Left ventricle myocardium superior (tissue), 1 donor: ENCODE results near the gene KLHDC9. TPM values are rescaled to one million over a fixed set of nuclear protein-coding genes. Genes with fewer than 3 reads are reported as not detected.
"Not testable (repeated sequence)": the region's sequence is repeated elsewhere in the genome, so short reads cannot be mapped to it uniquely, and the experiment has no call there.

Source experiments
- ATAC-seq: fragments of 200-7000 bp; cut with Tn5 transposase; one replicate; pipeline ENCODE4 v1.9.1; 2020; ENCODE audit warnings: mild to moderate bottlenecking, moderate library complexity
- DNase-seq: peaks from one replicate; pipeline ENCODE4 v3.0.0-alpha.2; 2020
- intact Hi-C: fragments of 100-400 bp; cut with micrococcal nuclease; formaldehyde crosslinking; loops from one replicate; pipeline ENCODE4 v1.11.0; 2022
- long read RNA-seq: library from polyadenylated mRNA; unstranded; transcript quantifications from one replicate; pipeline ENCODE4 v2.0.0, GENCODE V29; 2021
- total RNA-seq: library from RNA; stranded (reverse); fragmentation: NEBNext Ultra II Directional; extraction: Animal tissue kit (Norgen Biotek cat#: 25700); gene quantifications from one replicate; pipeline ENCODE4 v1.2.1, GENCODE V29; 2021
- donor health status: DM: no; HTN: yes; CAD: no; lungs with severe emphysema.

KLHDC9 gene
- total RNA-seq = 5.2 TPM
- long read RNA-seq, transcript KLHDC9-207 (5 exons, 1,038 nt) = major isoform, 6 of 12 reads
- long read RNA-seq, partial matches to known transcripts = 1 of 12 reads
- long read RNA-seq, other reads (novel, unspliced or antisense) = 1 of 12 reads

GRCh38 chr1:161098210-161099068 lies at the start of gene KLHDC9:
TSS of gene KLHDC9 (plus strand) at chr1:161098361. CDS start at chr1:161098536, 175 bp downstream.
- DNase-seq = peak; percentile 81
- intact Hi-C loops = loop anchor here (10.0 kb wide), 1 partner anchor 104 kb away; no protein-coding TSS in a partner anchor
- peak; percentile 78 for ATAC-seq

GRCh38 chr1:161048949-161049722 lies 49.0 kb upstream of the KLHDC9 start:
- ATAC-seq = no peak

GRCh38 chr1:161051219-161051618 lies 46.9 kb upstream of the KLHDC9 start:
- ATAC-seq (no peak), DNase-seq (no peak)
- intact Hi-C loops = no loop called here

More at GRCh38 chr1:161048949-161049722, 49.0 kb upstream of the KLHDC9 start:
- intact Hi-C loops = no loop called here
- no peak for DNase-seq

DNA sequence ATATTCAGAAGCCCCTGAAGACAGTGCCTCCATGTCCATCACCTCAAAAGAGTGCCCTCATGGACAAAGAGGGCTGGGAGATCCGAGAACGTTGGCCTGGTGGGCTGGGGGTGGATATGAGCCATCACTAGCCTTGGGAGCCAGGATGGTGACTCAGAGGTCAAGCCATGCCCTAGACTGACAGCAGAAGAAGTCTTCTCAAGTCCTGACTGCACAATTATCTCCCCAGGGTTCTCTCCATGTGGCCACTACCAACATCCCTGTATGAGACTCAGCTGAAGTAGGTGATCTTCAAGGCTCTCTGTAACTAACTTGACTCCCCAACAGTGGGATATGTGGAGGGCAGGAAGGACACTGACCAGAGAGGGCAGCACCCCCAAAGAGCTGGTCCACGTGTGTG lies 45.3 kb upstream of the KLHDC9 start:
- intact Hi-C loops = no loop called here
- DNase-seq (no peak), ATAC-seq (no peak)

DNA sequence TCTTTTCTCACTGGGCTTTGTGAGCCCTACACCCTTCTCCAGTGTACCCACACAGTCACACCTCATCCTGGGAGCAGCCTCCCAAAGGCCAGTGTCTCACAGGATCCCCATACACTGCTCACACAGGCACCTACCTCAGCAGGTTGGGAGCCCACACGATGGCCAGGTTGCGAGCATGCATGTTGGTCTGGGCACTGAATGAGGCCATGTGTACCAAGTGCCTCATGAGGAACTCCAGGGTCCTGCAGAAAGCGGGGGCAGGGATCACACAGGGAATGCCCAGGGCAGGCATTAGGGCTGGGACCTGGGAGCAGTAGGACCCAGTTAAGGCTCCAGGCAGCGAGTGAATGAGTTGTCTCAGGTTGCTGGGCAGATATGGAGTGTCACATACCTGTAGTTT lies 43.9 kb upstream of the KLHDC9 start:
- intact Hi-C loops = no loop called here
- ATAC-seq (no peak), DNase-seq (no peak)

GRCh38 chr1:161054805-161055204 lies 43.4 kb upstream of the KLHDC9 start:
- intact Hi-C loops = no loop called here
- no peak for ATAC-seq
- no peak for DNase-seq

GRCh38 chr1:161059293-161059692 lies 38.9 kb upstream of the KLHDC9 start:
- intact Hi-C loops = no loop called here
- DNase-seq (no peak), ATAC-seq (no peak)

GRCh38 chr1:161061419-161061818 lies 36.7 kb upstream of the KLHDC9 start:
- ATAC-seq (no peak), DNase-seq (no peak)
- intact Hi-C loops = no loop called here

DNA sequence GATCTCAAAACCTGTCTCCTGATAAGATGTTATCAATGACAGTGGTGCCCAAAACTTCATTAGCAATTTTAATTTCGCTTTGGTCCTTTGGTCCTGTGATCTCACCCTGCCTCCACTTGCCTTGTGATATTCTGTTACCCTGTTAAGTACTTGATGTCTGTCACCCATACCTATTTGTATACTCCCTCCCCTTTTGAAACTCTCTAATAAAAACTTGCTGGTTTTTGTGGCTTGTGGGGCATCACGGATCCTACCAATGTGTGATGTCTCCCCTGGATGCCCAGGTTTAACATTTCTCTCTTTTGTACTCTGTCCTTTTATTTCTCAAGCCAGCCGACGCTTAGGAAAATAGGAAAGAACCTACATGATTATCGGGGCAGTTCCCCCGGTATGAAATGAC lies 34.2 kb upstream of the KLHDC9 start:
- DNase-seq, ATAC-seq, intact Hi-C loops: not testable (repeated sequence)

DNA sequence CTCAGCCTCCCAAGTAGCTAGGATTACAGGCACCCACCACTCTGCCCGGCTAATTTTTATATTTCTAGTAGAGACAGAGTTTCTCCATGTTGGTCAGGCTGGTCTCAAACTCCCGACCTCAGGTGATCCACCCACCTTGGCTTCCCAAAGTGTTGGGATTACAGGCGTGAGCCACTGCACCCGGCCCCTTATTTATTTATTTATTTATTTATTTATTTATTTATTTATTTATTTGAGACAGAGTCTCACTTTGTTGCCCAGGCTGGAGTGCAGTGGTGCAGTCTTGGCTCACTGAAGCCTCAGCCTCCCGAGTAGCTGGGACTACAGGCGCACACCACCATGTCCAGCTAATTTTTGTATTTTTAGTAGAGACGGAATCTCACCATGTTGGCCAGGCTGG lies 32.5 kb upstream of the KLHDC9 start:
- ATAC-seq, DNase-seq, intact Hi-C loops: not testable (repeated sequence)

DNA sequence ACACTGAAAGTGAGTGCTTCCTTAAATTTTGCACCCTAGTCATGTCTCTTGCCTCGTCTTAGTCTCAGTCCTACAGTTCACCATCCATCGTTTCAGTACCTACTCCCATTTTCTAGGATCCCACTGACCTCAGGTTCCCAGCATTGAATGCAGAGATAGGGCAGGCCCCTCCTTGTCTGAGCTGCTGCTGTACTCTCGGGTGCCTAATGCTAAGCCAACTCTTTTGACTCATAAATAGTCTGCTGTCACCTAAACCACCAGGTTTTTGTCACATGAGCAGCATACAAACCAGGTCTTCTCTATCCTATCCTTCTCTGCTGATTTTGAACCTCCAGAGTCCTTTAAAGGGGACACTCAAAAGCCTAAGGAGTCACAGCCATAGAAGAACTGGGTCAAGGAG lies 31.5 kb upstream of the KLHDC9 start:
- ATAC-seq = no peak
- intact Hi-C loops = no loop called here
- DNase-seq = no peak

DNA sequence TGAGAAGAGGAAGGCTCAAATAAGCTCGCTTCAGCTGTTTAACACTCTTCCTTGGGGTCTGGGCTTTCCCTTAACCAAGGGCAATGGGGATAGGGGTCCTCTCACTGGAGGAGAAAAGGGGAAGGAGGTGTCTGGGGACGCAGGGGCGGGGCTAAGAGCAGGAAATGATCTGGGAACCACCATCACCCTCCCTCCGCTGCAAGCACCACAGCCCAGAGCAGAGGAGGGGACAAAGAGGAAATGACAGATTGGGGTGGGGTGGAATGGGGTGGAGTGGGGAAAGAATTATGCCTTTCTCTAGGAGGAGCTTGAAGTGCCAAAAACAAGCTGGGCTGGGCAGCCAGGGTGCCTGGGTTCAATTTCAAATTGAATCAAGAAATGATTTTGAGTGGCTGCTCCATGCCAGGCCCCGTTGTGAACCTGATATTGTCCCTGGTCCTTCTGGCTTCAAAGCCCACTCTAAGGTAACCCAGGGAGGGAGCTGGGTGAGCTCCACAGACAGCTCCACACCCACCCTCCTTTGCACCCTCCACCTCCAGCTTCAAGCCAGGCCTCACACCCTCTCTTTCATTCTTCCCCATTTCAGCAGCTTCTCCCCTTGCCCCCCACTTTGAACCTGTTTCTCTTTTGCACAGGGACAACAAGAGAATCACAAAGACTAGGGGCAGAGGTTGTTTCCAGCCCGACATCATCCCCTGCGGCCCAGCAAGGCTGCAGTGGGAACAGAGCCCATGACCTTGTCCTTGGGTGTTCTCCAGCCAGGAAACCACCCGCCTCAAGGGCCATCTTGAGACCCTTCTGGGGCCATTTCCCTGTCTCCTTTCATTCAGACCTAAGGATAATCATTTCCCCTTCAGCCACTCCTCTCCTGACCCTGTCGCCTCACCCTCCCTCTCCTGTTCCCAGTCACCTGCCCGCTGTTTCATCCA lies 29.6 kb upstream of the KLHDC9 start:
- intact Hi-C loops = no loop called here
- peak; percentile 82 for ATAC-seq

DNA sequence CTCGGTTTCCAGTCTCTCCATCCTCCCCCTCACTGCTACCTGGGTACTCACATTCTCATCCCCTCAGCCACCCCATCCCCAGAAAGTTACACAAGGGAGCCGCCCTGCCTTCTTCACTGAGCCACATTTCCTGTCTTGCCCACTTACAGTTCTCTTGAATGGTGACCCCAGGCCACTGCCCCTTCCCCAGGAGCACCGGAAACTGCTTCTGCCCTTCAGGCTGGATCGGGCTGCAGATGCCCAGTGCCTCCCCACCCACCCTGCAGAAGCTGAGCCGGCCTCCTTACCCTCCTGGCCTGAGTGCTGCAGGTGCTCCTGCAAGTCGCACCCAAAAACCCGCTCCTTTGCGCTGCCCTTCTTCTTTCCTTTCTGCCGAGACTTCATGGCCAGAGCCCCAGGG lies 28.9 kb upstream of the KLHDC9 start:
- ATAC-seq (no peak), DNase-seq (no peak)
- intact Hi-C loops = no loop called here

More for the DNA sequence above, 29.6 kb upstream of the KLHDC9 start:
- DNase-seq = peak; percentile 70

- ATAC-seq = peak; percentile 73
- intact Hi-C loops = no loop called here
Observed at GRCh38 chr1:161069731-161070270, 28.4 kb upstream of the KLHDC9 start, which contains the start of gene ARHGAP30. TSS of gene ARHGAP30 (minus strand) at chr1:161069891. CDS start at chr1:161069624, 267 bp downstream.

GRCh38 chr1:161070761-161071160 lies 27.4 kb upstream of the KLHDC9 start:
- intact Hi-C loops = no loop called here

More at GRCh38 chr1:161069731-161070270, 28.4 kb upstream of the KLHDC9 start, which contains the start of gene ARHGAP30:
- DNase-seq = peak; percentile 76

DNA sequence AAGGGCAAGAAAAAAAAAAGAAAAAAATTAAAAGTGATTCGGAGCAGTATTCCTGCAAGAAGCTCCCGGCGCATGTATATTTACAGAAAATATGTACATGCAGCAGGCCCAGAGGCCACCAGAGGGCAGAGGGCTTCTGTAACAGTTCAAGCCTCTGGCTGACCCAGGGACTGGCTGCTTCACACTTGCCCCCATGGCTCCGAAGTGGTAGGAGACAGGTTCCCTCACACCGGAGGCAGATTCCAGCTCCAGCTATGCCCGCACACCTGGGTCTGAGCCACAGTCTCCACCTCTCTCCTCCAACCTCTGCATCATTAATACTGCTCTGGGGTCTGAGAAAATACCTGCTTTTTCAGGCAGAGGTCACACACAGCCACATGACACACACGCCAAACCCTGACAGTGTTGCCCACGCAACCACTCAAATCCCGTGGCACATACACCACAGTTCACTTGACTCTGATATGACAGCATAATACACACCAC lies 26.2 kb upstream of the KLHDC9 start:
- intact Hi-C loops = no loop called here
- peak; percentile 74 for DNase-seq
- ATAC-seq = peak; percentile 44

More at GRCh38 chr1:161070761-161071160, 27.4 kb upstream of the KLHDC9 start:
- DNase-seq (no peak), ATAC-seq (no peak)

GRCh38 chr1:161072751-161073449 lies 25.3 kb upstream of the KLHDC9 start:
- intact Hi-C loops = no loop called here
- no peak for ATAC-seq

More at GRCh38 chr1:161072751-161073449, 25.3 kb upstream of the KLHDC9 start:
- no peak for DNase-seq
